HL-60 (cell line): Measurements from ENCODE around the gene ARL4A.

Experiments used
- DNase-seq, 2 experiments: peaks; one replicate each; pipeline ENCODE4 v3.0.0-alpha.2; 2010 to 2020; ENCODE audit warnings: low read depth in 1 of 2, low spot score in 1 of 2
- H3K27ac ChIP-seq: fragments of 250-450 bp; sonication (Bioruptor Pico); replicated peaks from 2 replicates; pipeline ENCODE4 v1.5.1; 2020; ENCODE audit warnings: mild to moderate bottlenecking, moderate library complexity
- H3K27me3 ChIP-seq: fragments of 250-450 bp; sonication (Bioruptor Pico); 2 replicates; pipeline ENCODE4 v1.5.1; 2021; ENCODE audit warnings: mild to moderate bottlenecking, moderate library complexity; ENCODE audit not compliant: insufficient read depth, poor library complexity, severe bottlenecking
- H3K4me3 ChIP-seq: replicated peaks from 2 replicates; pipeline ENCODE4 v1.5.1; 2011; ENCODE audit warnings: mild to moderate bottlenecking, control low read depth, low read length; ENCODE audit not compliant: insufficient read depth
- GABPA ChIP-seq: IDR thresholded peaks from 2 replicates; pipeline ENCODE4 v1.6.1; 2012; ENCODE audit warnings: low read depth
- POLR2AphosphoS5 ChIP-seq: IDR thresholded peaks from 2 replicates; pipeline ENCODE4 v1.6.1; 2012; ENCODE audit warnings: low read depth
- SPI1 ChIP-seq: IDR thresholded peaks from 2 replicates; pipeline ENCODE4 v1.6.1; 2012; ENCODE audit warnings: low read depth, mild to moderate bottlenecking, borderline replicate concordance
- TF ChIP-seq, protein P1 (sequence below): IDR thresholded peaks from one replicate; pipeline ENCODE4 v1.5.1; 2011; ENCODE audit warnings: low read length, control low read depth, inconsistent platforms; ENCODE audit not compliant: insufficient read depth
- TF ChIP-seq, protein P2 (sequence below): IDR thresholded peaks from 2 replicates; pipeline ENCODE4 v1.6.1; 2012; ENCODE audit warnings: low read depth; ENCODE audit not compliant: insufficient replicate concordance

ARL4A gene

DNA sequence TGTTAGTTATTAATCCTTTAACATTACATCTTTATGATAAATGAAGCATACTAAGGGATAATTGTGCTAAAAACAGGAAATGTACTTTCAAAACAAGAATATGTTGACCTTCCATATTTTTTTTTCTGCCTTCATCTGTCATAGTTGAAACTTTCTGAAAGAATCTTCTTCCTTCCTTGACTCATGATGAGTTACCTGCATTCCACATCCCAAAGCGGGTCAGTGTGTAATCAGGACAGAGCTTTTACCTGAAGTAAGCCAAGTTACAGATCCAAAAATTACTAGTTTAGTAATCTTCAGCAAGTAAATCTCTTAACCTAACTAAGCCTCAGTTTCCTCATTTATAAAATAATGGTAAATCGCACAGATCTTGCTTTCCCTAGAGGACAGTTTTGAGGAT is 13.4 kb upstream of the ARL4A start:
- H3K27ac ChIP-seq, result no peak overlapping the region
- TF ChIP-seq, protein P1, sequence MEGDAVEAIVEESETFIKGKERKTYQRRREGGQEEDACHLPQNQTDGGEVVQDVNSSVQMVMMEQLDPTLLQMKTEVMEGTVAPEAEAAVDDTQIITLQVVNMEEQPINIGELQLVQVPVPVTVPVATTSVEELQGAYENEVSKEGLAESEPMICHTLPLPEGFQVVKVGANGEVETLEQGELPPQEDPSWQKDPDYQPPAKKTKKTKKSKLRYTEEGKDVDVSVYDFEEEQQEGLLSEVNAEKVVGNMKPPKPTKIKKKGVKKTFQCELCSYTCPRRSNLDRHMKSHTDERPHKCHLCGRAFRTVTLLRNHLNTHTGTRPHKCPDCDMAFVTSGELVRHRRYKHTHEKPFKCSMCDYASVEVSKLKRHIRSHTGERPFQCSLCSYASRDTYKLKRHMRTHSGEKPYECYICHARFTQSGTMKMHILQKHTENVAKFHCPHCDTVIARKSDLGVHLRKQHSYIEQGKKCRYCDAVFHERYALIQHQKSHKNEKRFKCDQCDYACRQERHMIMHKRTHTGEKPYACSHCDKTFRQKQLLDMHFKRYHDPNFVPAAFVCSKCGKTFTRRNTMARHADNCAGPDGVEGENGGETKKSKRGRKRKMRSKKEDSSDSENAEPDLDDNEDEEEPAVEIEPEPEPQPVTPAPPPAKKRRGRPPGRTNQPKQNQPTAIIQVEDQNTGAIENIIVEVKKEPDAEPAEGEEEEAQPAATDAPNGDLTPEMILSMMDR, result no peak
- TF ChIP-seq SPI1, result no peak
- TF ChIP-seq, protein P2, sequence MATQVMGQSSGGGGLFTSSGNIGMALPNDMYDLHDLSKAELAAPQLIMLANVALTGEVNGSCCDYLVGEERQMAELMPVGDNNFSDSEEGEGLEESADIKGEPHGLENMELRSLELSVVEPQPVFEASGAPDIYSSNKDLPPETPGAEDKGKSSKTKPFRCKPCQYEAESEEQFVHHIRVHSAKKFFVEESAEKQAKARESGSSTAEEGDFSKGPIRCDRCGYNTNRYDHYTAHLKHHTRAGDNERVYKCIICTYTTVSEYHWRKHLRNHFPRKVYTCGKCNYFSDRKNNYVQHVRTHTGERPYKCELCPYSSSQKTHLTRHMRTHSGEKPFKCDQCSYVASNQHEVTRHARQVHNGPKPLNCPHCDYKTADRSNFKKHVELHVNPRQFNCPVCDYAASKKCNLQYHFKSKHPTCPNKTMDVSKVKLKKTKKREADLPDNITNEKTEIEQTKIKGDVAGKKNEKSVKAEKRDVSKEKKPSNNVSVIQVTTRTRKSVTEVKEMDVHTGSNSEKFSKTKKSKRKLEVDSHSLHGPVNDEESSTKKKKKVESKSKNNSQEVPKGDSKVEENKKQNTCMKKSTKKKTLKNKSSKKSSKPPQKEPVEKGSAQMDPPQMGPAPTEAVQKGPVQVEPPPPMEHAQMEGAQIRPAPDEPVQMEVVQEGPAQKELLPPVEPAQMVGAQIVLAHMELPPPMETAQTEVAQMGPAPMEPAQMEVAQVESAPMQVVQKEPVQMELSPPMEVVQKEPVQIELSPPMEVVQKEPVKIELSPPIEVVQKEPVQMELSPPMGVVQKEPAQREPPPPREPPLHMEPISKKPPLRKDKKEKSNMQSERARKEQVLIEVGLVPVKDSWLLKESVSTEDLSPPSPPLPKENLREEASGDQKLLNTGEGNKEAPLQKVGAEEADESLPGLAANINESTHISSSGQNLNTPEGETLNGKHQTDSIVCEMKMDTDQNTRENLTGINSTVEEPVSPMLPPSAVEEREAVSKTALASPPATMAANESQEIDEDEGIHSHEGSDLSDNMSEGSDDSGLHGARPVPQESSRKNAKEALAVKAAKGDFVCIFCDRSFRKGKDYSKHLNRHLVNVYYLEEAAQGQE, result no peak
- TF ChIP-seq POLR2AphosphoS5, result no peak
- no peak for TF ChIP-seq GABPA
- no peak overlapping the region for H3K4me3 ChIP-seq
- no peak for DNase-seq
- H3K27me3 ChIP-seq, result no peaks in the 10 kb centered on the region

DNA sequence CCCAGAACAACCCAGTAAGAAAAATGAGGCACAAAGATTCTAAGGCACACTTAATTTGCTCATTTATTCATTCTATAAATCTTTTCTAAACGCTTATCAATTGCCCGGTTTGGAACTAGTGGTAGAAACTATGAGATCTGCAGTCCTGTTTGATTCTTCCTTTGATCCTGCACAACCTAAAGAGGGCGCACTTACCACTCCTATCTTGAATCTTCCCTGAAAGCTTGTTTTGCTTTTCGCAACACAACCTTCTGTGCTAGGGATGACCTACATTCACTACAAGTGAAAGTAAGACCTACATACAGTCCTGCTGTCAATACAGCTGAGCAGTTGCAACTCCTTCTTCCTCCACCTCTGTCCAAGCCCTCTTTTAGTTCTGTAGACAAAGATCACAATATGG is 12.6 kb upstream of the ARL4A start:
- Histone ChIP-seq H3K4me3 (no peak overlapping the region), H3K27ac (no peak overlapping the region), H3K27me3 (no peaks in the 10 kb centered on the region)
- TF ChIP-seq POLR2AphosphoS5, result no peak
- TF ChIP-seq SPI1, result no peak
- TF ChIP-seq, protein P1, result no peak
- TF ChIP-seq, protein P2, result no peak
- no peak for TF ChIP-seq GABPA
- peak in 1 of 2 experiments; percentile 45 for DNase-seq

DNA sequence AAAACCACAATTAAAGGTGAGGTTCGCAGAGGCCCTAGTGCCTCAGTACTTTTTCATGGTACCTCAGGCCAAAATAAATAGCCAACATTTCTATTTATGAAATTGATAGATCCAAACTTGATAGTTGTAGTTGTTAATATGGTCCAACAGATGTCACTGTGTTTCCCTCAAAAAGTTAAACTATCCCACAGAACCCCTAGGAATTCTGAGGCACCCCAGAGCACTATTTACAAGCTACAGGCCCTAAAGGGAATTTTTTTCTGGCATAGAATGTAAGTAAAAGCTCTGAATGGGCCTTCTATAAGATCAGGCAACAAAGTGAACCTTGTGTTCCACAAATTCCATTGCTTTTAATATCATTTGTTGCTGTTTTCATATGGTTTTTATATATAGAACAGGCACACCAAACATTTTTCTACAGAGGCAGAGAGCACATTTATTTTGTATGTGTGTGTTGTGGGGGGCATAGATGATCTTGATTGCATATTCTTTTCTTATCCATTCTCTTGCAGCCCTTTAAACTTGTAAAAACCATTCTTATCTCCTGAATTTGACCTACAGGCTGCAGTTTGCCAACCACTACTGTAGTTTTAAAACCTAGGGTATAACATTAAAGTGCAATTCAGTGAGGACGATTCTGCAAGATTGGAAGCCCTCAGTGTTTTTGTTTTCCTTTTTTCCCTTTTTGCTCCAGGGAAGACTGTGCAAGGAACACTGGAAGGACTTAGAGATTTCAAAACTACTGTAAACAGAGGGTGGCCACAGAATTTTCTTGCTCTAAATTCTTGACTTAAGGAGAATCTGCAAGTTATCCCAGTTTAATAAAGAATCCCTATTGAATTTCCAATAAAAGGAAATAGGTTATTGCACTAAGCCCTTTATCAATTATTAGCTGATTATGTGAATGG is 3.5 kb upstream of the ARL4A start:
- TF ChIP-seq GABPA, result no peak
- TF ChIP-seq SPI1, result no peak
- TF ChIP-seq, protein P1, result no peak
- TF ChIP-seq, protein P2, result no peak
- no peak for TF ChIP-seq POLR2AphosphoS5
- Histone ChIP-seq H3K4me3 (no peak overlapping the region), H3K27me3 (no peaks in the 10 kb centered on the region), H3K27ac (no peak overlapping the region)
- DNase-seq, result no peak
